ENCODE data around the gene CBLB.

CBLB gene

DNA sequence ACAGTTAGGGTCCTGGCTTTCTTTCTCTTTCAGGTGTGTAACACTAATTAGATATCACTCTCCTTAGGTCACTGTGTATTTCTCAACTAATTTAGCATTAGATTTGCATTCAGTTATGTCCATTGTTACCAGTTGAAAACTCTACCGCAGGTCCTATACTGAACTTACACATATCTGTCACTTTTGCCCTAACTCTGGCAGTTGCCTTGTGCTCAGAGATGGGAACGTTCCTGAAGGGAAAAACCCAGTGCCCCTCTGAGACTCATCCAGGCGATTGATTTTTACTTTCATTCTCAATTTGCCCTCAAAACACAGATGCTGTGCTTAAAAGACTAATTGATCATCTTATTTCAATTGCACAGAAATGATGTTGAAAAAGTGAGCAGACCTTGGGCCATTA, 253.0 kb downstream of the CBLB start:
- DNase-seq (ENCODE audit: low read depth): no peak

DNA sequence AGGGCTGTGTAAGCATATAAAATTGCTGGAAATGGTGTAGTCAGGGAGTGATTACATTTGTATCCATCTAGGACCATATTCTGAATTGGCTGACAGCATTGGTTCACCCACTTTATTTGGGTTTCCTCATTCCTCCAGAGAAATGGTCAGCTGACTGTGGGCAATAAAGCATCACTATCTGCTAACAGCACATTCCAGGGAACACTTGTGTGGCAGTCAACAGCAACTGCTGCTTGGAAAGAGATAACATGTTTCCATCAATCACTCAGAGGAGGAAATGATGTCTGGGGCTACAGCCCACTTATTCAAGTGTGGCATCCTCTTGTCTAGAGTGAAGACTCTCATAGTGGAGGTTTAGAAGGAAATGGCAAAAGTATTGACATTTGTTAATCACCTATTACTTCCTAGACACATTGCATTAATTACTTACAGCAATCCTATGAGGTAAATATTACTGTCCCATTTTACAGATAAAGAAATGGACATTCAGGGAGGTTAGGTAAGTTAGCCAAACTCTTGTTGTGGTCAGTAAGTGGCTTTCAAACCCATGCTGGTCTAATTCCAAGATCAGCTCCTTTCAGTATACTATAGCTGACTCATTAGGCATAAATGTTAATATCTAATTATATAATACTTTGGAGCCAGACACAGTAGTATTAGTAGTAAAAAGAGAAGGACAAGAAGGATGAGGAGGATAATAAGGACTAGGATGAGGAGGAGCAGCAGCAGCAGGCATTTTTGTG, 254.4 kb downstream of the CBLB start:
- DNase-seq (ENCODE audit: low read depth): no peak

DNA sequence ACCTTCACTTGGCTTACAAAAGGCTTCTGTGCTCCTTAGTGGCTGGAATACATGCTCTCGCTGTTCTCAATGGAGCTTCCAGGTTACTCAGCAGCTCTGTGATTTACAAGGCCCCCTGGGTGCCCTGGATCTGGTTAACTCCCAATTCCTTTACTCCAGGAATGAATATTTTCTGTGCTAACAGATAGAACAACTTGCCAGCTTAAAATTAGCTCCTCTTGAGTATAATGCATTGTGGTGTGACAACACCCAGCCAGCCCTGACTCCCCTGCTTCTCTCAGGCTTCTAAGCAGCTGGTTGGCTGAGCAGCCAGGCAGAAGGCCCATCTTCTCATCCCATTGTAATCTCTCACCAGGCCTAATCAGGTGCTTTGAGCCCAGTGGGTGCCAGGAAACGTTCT, 255.7 kb downstream of the CBLB start:
- no peak for DNase-seq (ENCODE audit: low read depth)

- DNase-seq (ENCODE audit: low read depth): no peak
Observed at GRCh38 chr3:105611304-105612192, 257.3 kb downstream of the CBLB start.

- DNase-seq (ENCODE audit: low read depth): no peak
Observed at GRCh38 chr3:105610473-105610872, 258.3 kb downstream of the CBLB start.

- DNase-seq (ENCODE audit: low read depth): no peak
Observed at GRCh38 chr3:105608623-105609022, 260.2 kb downstream of the CBLB start.

DNA sequence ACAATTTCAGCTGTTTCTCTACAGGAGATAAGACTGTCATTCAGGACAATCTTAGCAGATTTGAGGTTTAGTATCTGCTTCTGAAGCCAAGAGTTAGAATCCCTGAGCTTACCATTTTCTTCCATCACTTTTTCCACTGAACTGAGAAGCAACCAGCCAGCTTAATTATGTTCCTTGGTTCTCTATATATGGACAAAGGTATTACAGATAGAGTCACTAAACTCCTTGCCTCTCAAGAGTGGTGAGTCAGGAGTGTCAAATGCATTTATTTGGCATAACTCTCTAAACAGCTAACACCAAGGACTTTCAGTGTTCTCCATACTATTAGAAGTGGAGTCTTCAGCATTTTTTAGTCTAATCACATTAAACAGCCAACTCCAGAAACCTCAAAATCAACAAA, 262.8 kb downstream of the CBLB start:
- no peak for DNase-seq (ENCODE audit: low read depth)
